Measurements from ENCODE around the gene LRRN4CL. TPM values are rescaled to one million over a fixed set of nuclear protein-coding genes. Genes with fewer than 3 reads are reported as not detected.

The LRRN4CL gene
- total RNA-seq, 1 experiment from 2014 or later: 0.71 TPM

DNA sequence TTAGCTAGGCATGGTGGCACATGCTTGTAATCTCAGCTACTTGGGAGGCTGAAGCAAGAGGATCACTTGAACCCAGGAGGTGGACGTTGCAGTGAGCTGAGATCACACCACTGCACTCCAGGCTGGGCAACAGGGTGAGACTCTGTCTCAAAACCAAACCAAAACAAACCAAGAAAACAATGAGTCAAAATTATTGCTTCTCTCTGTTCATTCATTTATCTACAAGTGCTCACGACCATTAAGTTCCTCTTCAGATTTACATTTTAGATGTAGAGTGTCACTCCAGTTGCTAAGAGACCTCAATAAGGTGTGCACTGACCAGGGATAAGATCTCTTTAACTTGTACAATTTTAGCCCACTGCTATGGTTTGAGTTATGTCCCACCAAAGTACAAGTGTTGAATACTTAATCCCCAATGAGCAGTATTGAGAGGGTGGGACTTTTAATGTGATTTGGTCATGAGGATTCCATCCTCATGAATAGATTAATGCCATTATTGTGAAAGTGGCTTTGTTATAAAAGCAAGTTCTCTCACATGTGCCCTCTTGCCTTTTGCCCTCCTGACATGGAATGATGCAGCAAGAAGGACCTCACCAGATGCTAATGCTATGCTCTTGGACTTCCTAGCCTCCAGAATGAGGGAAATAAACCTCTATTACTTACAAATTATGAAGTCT lies 30.1 kb upstream of the LRRN4CL start:
- CTCF ChIA-PET: no interaction called here
- Mint-ChIP-seq H3K4me1 (ENCODE audit: low read depth, unreplicated experiment) (peaks cover 31% of the 10 kb centered on the region), H3K9me3 (ENCODE audit: low read depth, unreplicated experiment) (no peaks in the 10 kb centered on the region), H3K27ac (ENCODE audit: unreplicated experiment) (no peak overlapping the region), H3K27me3 (ENCODE audit: unreplicated experiment) (no peaks in the 10 kb centered on the region), H3K36me3 (ENCODE audit: insufficient read depth, unreplicated experiment) (peaks cover 95% of the 10 kb centered on the region), H3K4me3 (ENCODE audit: low read depth, unreplicated experiment) (no peak overlapping the region)
- intact Hi-C loops (cut with micrococcal nuclease; ENCODE audit: unreplicated experiment): no loop called here
- no TSS peak for BruUV-seq (replicated peaks)
- DNase-seq: no peak
- TF ChIP-seq, protein P1, sequence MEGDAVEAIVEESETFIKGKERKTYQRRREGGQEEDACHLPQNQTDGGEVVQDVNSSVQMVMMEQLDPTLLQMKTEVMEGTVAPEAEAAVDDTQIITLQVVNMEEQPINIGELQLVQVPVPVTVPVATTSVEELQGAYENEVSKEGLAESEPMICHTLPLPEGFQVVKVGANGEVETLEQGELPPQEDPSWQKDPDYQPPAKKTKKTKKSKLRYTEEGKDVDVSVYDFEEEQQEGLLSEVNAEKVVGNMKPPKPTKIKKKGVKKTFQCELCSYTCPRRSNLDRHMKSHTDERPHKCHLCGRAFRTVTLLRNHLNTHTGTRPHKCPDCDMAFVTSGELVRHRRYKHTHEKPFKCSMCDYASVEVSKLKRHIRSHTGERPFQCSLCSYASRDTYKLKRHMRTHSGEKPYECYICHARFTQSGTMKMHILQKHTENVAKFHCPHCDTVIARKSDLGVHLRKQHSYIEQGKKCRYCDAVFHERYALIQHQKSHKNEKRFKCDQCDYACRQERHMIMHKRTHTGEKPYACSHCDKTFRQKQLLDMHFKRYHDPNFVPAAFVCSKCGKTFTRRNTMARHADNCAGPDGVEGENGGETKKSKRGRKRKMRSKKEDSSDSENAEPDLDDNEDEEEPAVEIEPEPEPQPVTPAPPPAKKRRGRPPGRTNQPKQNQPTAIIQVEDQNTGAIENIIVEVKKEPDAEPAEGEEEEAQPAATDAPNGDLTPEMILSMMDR (IDR thresholded peaks at IDR 0.05; ENCODE audit: unreplicated experiment): no peak

DNA sequence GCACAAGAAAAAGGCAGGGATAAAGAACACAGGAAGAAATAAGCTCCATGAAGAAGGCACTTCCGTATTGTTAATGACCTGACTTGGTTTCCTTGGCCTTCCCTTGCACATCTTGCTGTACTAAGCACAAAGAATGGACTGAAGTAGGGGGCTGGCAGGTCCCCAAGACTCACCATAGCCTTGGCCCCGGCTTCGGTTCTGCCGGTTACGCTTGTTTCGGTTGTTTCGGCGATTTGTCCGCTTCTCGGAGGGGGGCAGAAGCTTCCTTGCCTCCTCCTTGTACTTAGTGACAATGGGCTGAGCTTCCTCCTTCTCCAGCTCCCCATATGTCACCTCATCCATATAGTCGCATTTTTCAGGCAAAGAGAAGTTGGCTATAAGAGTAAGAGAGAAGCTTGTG lies 27.5 kb upstream of the LRRN4CL start:
- intact Hi-C loops (cut with micrococcal nuclease; ENCODE audit: unreplicated experiment): no loop called here
- CTCF ChIA-PET: no interaction called here
- no peak overlapping the region for H3K27ac Mint-ChIP-seq (ENCODE audit: unreplicated experiment)

DNA sequence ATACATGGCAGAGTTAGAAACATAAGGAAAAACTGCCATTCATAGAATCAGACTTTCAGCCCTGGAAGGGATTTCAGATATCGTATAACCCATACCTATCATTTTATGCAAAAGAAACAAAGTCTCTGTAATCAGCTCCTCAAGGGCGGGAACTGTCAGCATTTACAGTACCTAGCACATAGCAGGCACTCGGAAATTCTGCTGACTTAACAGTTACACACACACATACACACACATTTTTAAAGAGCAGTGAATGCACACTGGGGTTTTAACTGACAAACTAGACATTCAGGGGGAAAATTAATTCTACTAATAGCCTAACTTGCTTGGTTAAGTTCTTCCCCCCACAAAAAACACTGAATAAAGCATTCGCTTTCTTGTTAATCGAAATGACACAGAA lies 26.9 kb upstream of the LRRN4CL start:
- Mint-ChIP-seq H3K27me3 (ENCODE audit: unreplicated experiment) (no peaks in the 10 kb centered on the region), H3K27ac (ENCODE audit: unreplicated experiment) (no peak overlapping the region)
- CTCF ChIA-PET: interaction anchor here (1.3 kb wide), 1 partner anchor 11 kb away, joined by 3 read pairs; the partner anchor contains the start of gene HNRNPUL2

More for the DNA sequence above, 27.5 kb upstream of the LRRN4CL start:
- peaks cover 95% of the 10 kb centered on the region for H3K36me3 Mint-ChIP-seq (ENCODE audit: insufficient read depth, unreplicated experiment)
- TF ChIP-seq, protein P1 (IDR thresholded peaks at IDR 0.05; ENCODE audit: unreplicated experiment): no peak
- H3K9me3 Mint-ChIP-seq (ENCODE audit: low read depth, unreplicated experiment): no peaks in the 10 kb centered on the region
- H3K4me1 Mint-ChIP-seq (ENCODE audit: low read depth, unreplicated experiment): peaks cover 44% of the 10 kb centered on the region
- no peak for DNase-seq
- H3K27me3 Mint-ChIP-seq (ENCODE audit: unreplicated experiment): no peaks in the 10 kb centered on the region
- no peak overlapping the region for H3K4me3 Mint-ChIP-seq (ENCODE audit: low read depth, unreplicated experiment)
- no TSS peak for BruUV-seq (replicated peaks)

DNA sequence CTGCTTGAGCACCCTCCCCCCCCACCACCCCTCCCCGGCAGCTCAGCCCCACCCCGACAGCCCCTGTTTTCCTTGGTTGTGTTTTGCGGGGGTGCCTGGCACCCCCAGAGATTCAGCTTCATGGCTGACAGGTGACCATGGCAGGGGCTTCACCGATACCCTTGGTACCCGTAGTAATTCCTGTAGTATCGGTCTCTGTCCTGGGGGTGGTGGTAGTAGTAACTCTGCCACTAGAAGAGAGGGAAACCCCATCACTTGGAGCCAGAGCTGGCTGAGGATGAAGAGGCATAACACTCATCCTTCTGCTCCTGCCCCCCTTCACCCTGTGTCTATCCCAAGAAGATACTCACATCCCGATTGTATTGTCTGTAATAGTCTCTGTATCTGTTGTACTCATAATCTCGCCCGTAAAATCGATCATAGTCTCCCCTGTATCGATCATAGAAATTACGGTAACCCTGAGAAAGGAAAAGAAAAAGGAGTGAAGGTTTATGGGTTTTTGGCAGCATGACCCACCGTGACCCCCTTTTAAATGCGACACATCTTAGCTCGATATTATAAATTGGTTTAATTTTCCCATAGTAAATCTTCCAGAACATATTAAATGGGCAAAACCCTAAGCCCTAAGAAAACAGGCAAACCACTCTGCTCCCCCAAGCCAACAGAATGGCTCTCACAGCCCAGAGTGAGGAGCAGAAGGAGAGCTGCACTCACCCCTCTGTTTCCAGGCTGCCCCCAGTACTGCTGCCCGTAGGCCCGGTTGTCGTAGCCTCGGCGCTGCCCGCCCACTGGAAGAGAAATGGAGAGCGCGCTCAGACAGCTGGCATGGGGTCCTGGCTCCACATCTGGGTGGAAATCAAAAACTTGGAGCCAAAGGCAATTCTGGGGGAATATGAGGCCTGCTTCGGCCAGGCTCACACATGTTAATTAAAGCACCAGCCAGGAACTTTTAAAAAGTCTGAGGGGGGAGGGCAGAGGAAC lies 26.1 kb upstream of the LRRN4CL start:
- Mint-ChIP-seq H3K27ac (ENCODE audit: unreplicated experiment) (no peak overlapping the region), H3K9me3 (ENCODE audit: low read depth, unreplicated experiment) (no peaks in the 10 kb centered on the region), H3K27me3 (ENCODE audit: unreplicated experiment) (no peaks in the 10 kb centered on the region), H3K4me3 (ENCODE audit: low read depth, unreplicated experiment) (no peak overlapping the region), H3K36me3 (ENCODE audit: insufficient read depth, unreplicated experiment) (peaks cover 98% of the 10 kb centered on the region), H3K4me1 (ENCODE audit: low read depth, unreplicated experiment) (peaks cover 44% of the 10 kb centered on the region)
- CTCF ChIA-PET: interaction anchor here (1.3 kb wide), 1 partner anchor 12 kb away, joined by 3 read pairs; the partner anchor contains the start of gene HNRNPUL2
- BruUV-seq (replicated peaks): no TSS peak
- TF ChIP-seq, protein P1 (IDR thresholded peaks at IDR 0.05; ENCODE audit: unreplicated experiment): no peak
- DNase-seq: no peak
- intact Hi-C loops (cut with micrococcal nuclease; ENCODE audit: unreplicated experiment): no loop called here

More for the DNA sequence above, 26.9 kb upstream of the LRRN4CL start:
- DNase-seq: no peak
- Mint-ChIP-seq H3K4me1 (ENCODE audit: low read depth, unreplicated experiment) (peaks cover 44% of the 10 kb centered on the region), H3K36me3 (ENCODE audit: insufficient read depth, unreplicated experiment) (peaks cover 95% of the 10 kb centered on the region), H3K4me3 (ENCODE audit: low read depth, unreplicated experiment) (no peak overlapping the region), H3K9me3 (ENCODE audit: low read depth, unreplicated experiment) (no peaks in the 10 kb centered on the region)
- TF ChIP-seq, protein P1 (IDR thresholded peaks at IDR 0.05; ENCODE audit: unreplicated experiment): no peak
- intact Hi-C loops (cut with micrococcal nuclease; ENCODE audit: unreplicated experiment): no loop called here
- no TSS peak for BruUV-seq (replicated peaks)

Measured in Calu3 (cell line).